ENCODE results near the gene DLEC1.

DLEC1 gene

GRCh38 chr3:38046027-38046426 lies 7.0 kb downstream of the DLEC1 start:
- Histone ChIP-seq H3K27me3 (ENCODE audit: insufficient read depth, low read length, poor library complexity, severe bottlenecking) (no peaks in the 10 kb centered on the region), H3K36me3 (ENCODE audit: insufficient read depth, low read length) (no peaks in the 10 kb centered on the region), H3K9me3 (ENCODE audit: insufficient read depth, low read depth, low read length) (no peaks in the 10 kb centered on the region), H3K4me2 (ENCODE audit: low read depth, low read length, poor library complexity, severe bottlenecking) (no peak overlapping the region), H3K4me3 (ENCODE audit: low read length, poor library complexity, severe bottlenecking) (no peak overlapping the region), H2AFZ (ENCODE audit: low read length) (no peak overlapping the region), H3K4me1 (ENCODE audit: insufficient read depth, low read length, poor library complexity, severe bottlenecking) (no peaks in the 10 kb centered on the region), H4K20me1 (ENCODE audit: insufficient read depth, low read length, poor library complexity, severe bottlenecking) (no peaks in the 10 kb centered on the region), H3K79me2 (ENCODE audit: insufficient read depth, low read length) (no peaks in the 10 kb centered on the region), H3K9ac (ENCODE audit: low read depth, low read length, poor library complexity, severe bottlenecking) (no peak overlapping the region), H3K9me2 (replicated peaks; ENCODE audit: low read depth, low read length) (no peaks in the 10 kb centered on the region), H3F3A (ENCODE audit: low read depth) (no peaks in the 10 kb centered on the region)
- TF ChIP-seq CTCF (conservative IDR thresholded peaks at IDR 0.05; ENCODE audit: low read length) (no peak), EZH2phosphoT487 (IDR thresholded peaks at IDR 0.05; ENCODE audit: borderline replicate concordance) (no peak)

- H2AFZ ChIP-seq (ENCODE audit: low read length) = no peak overlapping the region
- no peaks in the 10 kb centered on the region for H4K20me1 ChIP-seq (ENCODE audit: insufficient read depth, low read length, poor library complexity, severe bottlenecking)
- H3K4me3 ChIP-seq (ENCODE audit: low read length, poor library complexity, severe bottlenecking) = no peak overlapping the region
- no peaks in the 10 kb centered on the region for H3K27me3 ChIP-seq (ENCODE audit: insufficient read depth, low read length, poor library complexity, severe bottlenecking)
- H3K36me3 ChIP-seq (ENCODE audit: insufficient read depth, low read length) = no peaks in the 10 kb centered on the region
- H3F3A ChIP-seq (ENCODE audit: low read depth) = no peaks in the 10 kb centered on the region
- no peak overlapping the region for H3K9ac ChIP-seq (ENCODE audit: low read depth, low read length, poor library complexity, severe bottlenecking)
- H3K4me2 ChIP-seq (ENCODE audit: low read depth, low read length, poor library complexity, severe bottlenecking) = no peak overlapping the region
- H3K4me1 ChIP-seq (ENCODE audit: insufficient read depth, low read length, poor library complexity, severe bottlenecking) = no peaks in the 10 kb centered on the region
- no peaks in the 10 kb centered on the region for H3K79me2 ChIP-seq (ENCODE audit: insufficient read depth, low read length)
- TF ChIP-seq CTCF (conservative IDR thresholded peaks at IDR 0.05; ENCODE audit: low read length) = no peak
- TF ChIP-seq EZH2phosphoT487 (IDR thresholded peaks at IDR 0.05; ENCODE audit: borderline replicate concordance) = no peak
- H3K9me2 ChIP-seq (replicated peaks; ENCODE audit: low read depth, low read length) = no peaks in the 10 kb centered on the region
- H3K9me3 ChIP-seq (ENCODE audit: insufficient read depth, low read depth, low read length) = no peaks in the 10 kb centered on the region
These were observed 7.8 kb downstream of the DLEC1 start for GRCh38 chr3:38046821-38047220.

DNA sequence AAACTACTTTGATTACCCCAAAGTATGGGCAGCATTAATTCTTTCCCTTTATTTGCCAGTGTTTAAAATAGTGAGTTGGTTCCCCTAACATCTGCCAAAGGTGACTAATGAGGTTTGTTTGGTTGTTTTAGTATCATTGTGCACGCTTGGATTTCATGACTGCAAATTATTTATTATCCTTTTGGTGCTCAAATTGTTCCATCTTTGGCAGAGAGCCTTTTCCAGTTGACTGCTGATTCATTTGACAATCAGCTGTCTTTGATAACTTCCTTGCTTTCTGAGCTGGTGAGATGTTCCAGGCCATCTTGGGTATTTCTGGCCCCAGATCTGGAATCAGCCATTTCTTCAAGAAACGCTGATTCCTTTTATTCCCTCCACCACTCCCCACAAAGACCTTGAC lies 8.9 kb downstream of the DLEC1 start:
- no peaks in the 10 kb centered on the region for H3K9me3 ChIP-seq (ENCODE audit: insufficient read depth, low read depth, low read length)
- no peak for TF ChIP-seq EZH2phosphoT487 (IDR thresholded peaks at IDR 0.05; ENCODE audit: borderline replicate concordance)
- no peak for TF ChIP-seq CTCF (conservative IDR thresholded peaks at IDR 0.05; ENCODE audit: low read length)

More for the DNA sequence above, 8.9 kb downstream of the DLEC1 start:
- Histone ChIP-seq H3K79me2 (ENCODE audit: insufficient read depth, low read length) (no peaks in the 10 kb centered on the region), H3K9ac (ENCODE audit: low read depth, low read length, poor library complexity, severe bottlenecking) (no peak overlapping the region), H3F3A (ENCODE audit: low read depth) (no peaks in the 10 kb centered on the region), H3K27me3 (ENCODE audit: insufficient read depth, low read length, poor library complexity, severe bottlenecking) (no peaks in the 10 kb centered on the region), H2AFZ (ENCODE audit: low read length) (no peak overlapping the region), H4K20me1 (ENCODE audit: insufficient read depth, low read length, poor library complexity, severe bottlenecking) (no peaks in the 10 kb centered on the region), H3K4me3 (ENCODE audit: low read length, poor library complexity, severe bottlenecking) (no peak overlapping the region), H3K4me1 (ENCODE audit: insufficient read depth, low read length, poor library complexity, severe bottlenecking) (no peaks in the 10 kb centered on the region), H3K4me2 (ENCODE audit: low read depth, low read length, poor library complexity, severe bottlenecking) (no peak overlapping the region), H3K9me2 (replicated peaks; ENCODE audit: low read depth, low read length) (no peaks in the 10 kb centered on the region), H3K36me3 (ENCODE audit: insufficient read depth, low read length) (no peaks in the 10 kb centered on the region)

Measured in Loucy (cell line).